NCI-H345 (cell line): Measurements from ENCODE around the gene BHLHA9.
"Not testable (repeated sequence)": the region's sequence is repeated elsewhere in the genome, so short reads cannot be mapped to it uniquely, and the experiment has no call there.

Experiments
- DNase-seq: peaks from one replicate; lab custom pipeline; 2025; lab: John Stamatoyannopoulos, UW

BHLHA9 gene

DNA sequence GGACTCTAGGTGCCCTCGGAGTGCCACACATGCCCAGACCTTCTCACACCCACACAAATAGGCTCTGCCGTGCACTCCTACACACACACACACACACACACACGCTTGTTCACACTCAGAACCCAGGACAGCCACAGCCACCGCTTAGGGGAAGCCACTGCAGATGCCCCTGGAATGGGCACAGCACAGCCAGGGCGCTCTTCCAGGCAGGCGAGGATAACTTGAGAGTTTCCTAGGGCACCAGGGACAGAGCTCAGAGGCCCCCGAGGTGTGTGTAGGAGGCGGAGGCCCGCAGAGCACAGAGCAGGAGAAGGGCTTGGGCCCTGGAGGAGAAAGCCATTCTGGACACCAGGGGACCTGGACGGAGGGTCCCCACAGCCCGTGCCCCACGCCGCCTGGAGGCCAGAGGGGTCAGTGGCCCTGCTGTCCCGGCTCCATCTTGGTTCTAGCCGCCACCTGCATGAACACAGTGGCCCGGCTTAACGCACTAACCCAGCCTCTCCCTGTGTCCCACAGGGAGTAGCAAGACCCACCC, 30.2 kb downstream of the BHLHA9 start:
- no peak for DNase-seq

DNA sequence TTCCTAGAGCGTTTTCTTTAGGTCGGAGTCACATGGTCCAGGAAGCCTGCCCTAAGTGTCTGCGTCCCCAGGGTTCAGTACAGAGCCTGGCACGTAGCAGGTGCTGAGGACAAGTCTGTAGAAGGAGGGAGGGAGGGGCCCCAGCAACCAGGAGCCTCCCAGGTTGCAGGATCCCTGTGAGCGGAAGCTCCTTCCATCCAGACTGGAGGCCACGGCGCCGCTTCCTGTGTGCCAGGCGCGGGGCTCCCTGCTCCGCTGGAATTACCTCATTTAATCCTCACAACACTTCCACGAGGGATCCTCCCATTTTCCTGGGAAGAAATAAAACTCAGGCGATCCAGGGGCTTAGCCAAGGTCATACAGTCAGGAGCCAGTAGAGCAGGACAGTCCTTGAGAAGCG, 31.3 kb downstream of the BHLHA9 start:
- no peak for DNase-seq

DNA sequence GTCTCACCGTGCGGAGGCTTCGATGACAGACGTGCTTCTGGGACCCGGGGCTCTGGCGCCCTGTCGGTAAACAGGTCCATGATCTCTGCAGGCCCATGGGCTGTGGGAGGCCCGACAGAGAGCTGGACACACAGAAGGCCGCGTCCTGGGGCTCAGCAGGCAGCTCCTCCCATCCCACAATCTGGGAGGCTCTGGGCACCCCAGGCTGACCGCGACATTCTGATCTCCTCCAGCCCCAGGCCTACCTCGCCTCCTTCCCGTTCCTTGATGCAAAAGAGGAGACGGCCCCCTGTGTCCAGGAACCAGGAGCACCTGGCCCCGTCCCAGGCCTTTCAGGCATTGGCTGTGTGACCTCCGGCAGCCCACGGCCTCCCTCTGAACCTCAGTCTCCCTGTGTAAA, 32.5 kb downstream of the BHLHA9 start:
- DNase-seq = no peak

DNA sequence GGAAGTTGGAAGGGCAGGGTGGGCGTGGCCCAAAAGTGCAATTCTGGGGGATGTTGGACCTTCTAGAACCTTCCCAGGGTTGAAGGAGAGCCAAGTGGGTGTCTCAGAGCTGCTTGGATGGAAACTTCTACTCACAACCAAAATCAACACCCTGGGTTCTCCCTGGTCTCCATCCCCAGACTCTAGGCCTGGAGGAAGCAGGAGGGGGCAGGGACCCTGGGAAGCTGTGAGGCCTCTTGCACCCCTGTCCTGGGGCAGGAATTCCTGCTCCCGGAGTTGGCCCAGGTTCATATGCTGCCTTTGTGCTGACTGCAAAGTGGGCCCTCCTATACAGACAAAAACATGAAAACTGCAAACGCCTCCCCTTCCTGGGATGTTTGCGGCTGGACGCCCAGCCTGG, 34.3 kb downstream of the BHLHA9 start:
- DNase-seq = no peak

DNA sequence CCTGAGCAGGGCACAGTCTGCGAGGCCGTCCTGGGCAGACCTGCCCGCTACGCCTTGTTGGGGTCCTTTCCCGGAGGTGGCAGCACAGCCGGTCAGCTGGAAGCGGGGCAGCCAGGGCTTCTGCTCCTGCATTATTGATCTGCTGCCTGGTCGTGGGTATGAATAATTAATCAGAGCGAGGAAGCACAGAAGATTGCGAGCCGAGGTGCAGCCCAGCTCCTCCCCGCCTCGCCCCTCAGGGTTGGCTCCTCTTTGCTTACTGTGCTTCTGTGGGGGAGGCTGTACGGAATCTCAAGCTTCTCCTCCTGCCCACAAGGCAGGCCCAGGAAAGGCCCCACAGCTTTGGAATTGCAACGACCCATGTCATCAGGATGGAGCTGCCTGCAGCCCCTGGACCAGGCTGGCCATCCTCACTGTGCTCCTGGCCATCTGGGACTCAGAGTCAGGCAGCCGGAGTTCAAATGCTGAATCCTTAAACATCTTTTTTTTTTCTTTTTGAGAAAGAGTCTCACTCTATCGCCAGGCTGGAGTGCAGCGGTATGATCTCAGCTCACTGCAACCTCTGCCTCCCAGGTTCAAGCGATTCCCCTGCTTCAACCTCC, 34.8 kb downstream of the BHLHA9 start:
- DNase-seq = no peak

DNA sequence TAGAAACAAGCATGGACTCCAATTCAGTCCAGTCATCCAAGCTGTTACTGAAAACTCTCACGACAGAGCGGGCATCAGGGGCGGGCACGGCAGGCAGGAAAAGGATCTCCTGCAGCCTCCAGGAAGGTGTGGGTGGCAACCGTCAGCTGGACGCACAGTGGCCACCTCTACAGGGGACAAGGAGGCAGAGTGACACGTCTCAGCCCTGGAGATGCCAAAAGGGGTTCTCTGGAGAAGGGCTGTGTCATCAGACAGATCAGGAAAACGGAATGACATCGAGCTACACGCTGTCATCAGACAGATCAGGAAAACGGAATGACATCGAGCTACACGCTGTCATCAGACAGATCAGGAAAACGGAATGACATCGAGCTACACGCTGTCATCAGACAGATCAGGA, 37.6 kb downstream of the BHLHA9 start:
- not testable (repeated sequence) for DNase-seq

DNA sequence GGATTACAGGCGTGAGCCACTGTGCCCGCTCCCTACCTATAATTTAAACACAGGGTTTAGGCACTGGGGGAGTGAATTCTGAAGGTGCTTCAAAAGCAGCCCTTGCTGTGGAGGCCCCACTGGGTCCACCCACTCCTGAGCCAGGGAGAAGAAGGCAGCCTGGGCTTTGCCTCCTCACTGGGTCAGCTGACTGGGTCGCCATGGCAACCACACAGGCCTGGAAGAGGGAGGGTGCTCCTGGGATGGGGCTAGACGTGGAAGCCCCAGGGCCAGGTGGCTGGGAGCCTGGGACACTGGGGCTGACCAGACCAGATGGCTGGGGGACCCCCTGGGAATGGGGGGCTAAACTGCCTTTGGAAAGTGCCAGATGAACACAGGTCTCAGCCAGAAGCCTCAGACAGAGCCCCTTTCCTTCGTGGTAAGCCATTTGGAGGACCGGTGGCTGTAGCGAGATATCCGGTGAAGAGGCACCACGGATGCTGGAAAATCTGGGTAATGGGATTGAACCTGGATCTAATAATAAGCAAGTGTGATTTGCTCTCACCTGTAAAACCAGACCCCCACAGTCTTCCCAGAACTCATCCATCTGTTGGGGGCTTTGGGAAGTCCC, 42.1 kb downstream of the BHLHA9 start:
- peak; percentile 7 for DNase-seq

DNA sequence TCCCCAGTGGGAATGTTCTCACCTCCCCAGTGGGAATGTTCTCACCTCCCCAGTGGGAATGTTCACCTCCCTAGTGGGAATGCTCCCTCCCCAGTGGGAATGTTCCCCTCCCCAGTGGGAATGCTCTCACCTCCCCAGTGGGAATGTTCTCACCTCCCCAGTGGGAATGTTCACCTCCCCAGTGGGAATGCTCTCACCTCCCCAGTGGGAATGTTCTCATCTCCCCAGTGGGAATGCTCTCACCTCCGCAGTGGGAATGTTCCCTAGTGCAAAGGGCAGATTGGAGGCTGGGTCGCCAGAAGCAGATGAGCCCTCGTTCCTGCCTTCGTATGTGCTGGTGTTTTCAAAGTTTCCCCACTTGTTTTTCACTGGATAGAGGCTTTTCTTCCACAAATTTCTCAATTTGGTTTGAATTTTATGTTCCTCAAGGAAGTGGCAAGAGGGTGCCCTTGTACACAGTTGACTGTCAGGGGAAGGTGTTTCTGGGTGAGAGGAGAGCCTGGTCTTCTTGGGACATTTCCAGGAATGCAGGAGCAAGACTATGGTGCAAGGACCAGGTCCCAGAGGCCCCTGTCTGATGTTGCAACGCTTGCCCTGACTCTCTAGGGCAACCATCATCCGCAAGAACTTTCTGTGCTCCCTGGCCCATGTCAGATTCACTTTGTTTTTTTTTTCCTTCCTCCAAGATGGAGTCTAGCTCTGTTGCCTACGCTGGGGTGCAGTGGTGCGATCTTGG, 43.2 kb downstream of the BHLHA9 start:
- DNase-seq = no peak

DNA sequence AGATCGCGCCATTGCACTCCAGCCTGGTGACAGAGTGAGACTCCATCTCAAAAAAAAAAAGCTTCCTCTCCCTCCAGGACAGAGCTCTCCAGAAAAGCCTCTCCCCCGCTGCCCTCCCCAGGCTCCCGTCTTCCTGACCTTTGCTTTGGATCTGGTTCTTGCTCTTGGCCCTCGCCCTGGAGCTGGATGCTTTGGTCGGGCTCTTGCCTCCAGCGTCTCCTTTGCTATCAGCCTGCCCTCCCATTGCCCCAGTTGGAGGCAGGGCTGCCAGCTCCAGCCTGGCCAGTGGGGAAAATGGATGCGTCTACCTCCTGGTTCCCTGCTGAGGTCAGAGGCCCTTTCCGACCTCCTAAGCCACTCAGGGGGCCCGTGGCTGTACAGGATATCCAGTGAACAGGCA, 45.2 kb downstream of the BHLHA9 start:
- DNase-seq = no peak

DNA sequence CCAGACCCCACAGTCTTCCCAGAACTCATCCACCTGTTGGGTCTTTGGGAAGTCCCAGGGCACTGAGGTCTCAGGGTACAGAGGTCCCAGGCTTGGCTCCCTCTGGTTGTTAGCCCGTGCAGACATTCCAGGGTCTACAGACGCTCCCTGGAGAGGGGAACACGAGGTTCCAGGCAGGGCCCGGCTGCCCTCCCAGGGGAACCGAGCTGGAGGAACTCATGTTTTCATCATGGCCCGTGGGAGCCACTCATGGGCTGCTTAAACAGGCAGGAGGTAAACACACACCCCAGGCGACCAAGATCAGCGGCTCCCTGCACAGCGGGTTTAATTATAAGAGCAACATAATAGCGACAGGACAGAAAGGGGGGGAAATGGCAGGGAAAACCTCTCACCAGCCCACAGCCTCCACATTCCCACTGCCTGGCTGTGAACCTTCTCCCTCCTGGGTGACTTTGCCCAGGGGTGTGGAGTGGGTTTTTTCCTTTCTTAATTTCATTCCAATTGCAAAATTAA, 45.7 kb downstream of the BHLHA9 start:
- DNase-seq = peak; percentile 86
